ENCODE results near the gene KCTD18.

Gene KCTD18

DNA sequence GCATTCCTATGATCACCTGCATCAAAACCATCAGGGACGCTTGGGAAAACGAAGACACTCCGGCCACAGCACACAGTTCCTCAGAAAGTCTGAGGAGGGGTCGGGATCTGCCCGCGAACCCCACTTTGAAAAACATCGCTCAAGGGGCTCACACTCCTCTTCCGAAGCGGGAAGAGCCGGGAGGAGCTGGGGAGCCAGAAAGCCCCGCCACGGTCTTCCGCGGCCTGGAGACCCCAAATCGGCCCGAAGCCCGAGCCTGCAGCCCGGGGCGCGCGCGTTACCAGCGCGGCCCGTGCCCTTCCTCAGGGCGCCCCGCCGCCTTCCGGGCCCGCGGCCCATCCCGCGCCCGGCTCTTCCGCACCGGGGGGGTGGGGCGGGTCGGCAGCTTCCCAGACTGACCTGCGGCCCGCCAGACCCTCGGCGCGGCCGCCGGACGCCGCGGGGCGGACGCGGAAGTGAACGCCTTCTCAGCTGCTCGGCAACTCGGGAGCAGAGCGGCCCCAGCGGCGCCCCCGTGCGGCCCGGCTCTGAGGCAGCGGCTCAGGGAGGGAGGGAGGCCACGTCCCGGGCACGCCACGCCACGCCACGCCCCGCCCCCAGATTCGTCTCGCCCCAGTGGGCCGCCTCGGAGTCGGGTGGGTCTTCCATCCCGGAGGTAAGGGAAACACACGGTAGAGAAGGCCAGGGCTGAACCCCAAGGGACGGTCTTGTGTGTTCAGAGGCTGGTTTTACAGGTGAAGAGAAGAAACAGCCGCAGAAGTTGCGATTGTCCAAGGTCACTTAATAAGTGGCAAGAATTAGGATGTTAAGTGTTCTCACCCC lies at the start of gene KCTD18:
Gene KCTD18, minus strand, starts transcription at position 457 of the 822 bp plus-strand sequence. CDS start 3,052 bp downstream, outside the sequence.
- DNase-seq (ENCODE audit: low spot score) = peak; percentile 87

- DNase-seq (ENCODE audit: low spot score) = no peak
Measured at GRCh38 chr2:200540793-200541192, 30.9 kb upstream of the KCTD18 start.

DNA sequence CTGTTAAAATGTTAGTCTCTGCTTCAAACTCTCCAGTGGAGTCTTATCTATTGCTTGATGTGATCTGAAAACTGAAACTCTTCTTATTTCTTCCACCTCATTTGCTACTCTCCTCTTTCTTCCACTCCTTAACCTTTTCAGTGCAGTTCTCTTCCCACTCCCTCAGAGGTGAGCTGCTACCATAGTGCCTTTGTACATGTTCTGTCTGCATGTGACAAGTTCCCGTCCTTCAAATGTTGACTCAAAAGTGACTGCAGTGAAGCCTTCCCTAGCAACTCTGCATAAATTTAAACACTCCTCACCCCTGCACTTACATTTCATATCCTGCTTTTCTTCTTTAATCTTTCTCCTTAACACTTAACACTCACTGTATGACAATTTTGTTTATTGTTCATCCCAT lies 28.3 kb upstream of the KCTD18 start:
- no peak for DNase-seq (ENCODE audit: low spot score)

GRCh38 chr2:200534572-200534971 lies 24.7 kb upstream of the KCTD18 start:
- no peak for DNase-seq (ENCODE audit: low spot score)

GRCh38 chr2:200533754-200534153 lies 23.9 kb upstream of the KCTD18 start:
- DNase-seq (ENCODE audit: low spot score) = no peak

DNA sequence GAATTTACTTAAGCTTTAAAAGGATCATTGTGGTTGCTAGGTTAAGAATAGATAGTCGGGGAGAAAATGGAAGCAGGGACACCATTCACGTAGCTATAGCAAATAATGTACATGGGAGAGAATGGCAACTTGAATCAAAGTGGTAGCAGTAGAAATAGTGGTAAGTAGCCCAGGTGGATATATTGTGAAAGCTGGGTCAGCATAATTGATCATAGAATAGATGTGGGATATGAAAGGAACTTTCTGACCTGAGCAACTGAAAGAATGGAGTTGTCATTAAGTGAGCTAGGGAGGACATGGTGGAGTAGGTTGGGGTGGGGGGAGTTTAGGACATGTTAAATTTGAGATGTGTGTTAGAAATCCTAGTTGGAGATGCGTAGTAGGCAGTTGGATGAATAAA lies 18.4 kb upstream of the KCTD18 start:
- DNase-seq (ENCODE audit: low spot score) = no peak

- peak; percentile 95 for DNase-seq (ENCODE audit: low spot score)
Measured at GRCh38 chr2:200525882-200526651, 16.2 kb upstream of the KCTD18 start, which contains the start of gene SGO2. Gene SGO2, plus strand, starts transcription at chr2:200526207. Its CDS starts 6,769 bp downstream, at chr2:200532976.

GRCh38 chr2:200525551-200525881 lies 15.6 kb upstream of the KCTD18 start:
- DNase-seq (ENCODE audit: low spot score) = no peak

GRCh38 chr2:200525066-200525465 lies 15.2 kb upstream of the KCTD18 start:
- DNase-seq (ENCODE audit: low spot score) = no peak

GRCh38 chr2:200523604-200524003 lies 13.7 kb upstream of the KCTD18 start:
- no peak for DNase-seq (ENCODE audit: low spot score)

GRCh38 chr2:200523158-200523557 lies 13.3 kb upstream of the KCTD18 start:
- no peak for DNase-seq (ENCODE audit: low spot score)

DNA sequence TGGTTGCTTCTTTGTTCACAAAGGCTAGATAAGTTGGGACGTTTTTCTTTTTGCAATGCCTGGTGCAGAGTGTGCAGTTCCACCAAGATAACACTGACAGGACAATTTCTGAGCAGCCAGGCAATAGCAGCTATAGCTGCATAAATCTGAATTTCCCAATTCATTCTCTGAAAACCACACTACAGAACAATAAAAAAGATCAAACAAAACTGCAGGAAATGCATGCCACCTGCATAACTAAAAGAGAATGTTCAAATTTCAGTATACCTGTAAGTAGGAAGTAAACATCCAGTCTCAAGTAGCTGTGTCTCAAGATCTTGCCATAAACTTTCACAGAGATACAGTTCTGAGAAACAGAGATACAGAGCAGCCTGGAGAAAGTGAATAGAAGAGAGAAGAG lies 5.3 kb upstream of the KCTD18 start:
- no peak for DNase-seq (ENCODE audit: low spot score)

DNA sequence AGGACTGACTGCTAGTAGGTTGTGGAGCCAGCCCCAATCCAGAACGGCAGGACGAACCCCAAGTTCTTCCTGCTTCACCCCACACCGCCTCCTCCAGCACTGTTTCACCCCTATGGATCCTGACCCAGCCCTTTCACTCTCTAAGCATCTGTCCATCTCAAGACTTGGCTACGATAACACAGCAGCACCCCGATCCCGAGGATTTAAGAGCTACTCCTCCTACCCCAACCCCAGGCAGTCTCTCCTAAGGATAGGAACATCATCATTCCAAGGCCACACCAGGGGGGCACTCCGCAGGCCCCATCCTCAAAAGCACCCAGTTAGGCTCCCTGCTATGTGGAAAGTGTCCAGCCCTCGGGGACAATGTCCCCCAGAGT lies 645 bp downstream of the KCTD18 start:
- DNase-seq (ENCODE audit: low spot score) = peak; percentile 21

DNA sequence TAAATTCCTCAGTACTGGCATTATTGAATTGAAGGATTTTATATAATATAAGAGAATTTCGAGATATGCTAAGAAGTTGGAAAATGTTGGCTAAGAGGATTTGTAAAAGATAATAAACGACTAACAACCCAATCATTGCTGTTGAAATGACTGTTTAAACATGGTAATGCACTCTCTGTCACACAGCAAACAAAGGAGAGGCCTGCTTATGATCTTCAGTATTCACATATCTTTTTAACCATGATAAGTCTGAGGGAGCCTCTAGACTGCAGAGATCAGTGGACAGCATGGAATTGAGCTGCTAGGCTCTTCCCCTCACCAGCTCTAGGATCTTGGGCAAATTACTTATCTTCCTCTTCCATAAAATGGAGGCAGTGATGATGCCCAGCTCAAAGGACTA lies 2.7 kb downstream of the KCTD18 start:
- DNase-seq (ENCODE audit: low spot score) = no peak

GRCh38 chr2:200506679-200507078 lies 3.2 kb downstream of the KCTD18 start:
- DNase-seq (ENCODE audit: low spot score) = no peak

GRCh38 chr2:200502196-200502595 lies 7.7 kb downstream of the KCTD18 start:
- no peak for DNase-seq (ENCODE audit: low spot score)

- DNase-seq (ENCODE audit: low spot score) = no peak
Measured at GRCh38 chr2:200498402-200499162, 11.3 kb downstream of the KCTD18 start.

- DNase-seq (ENCODE audit: low spot score) = no peak
Measured at GRCh38 chr2:200496696-200497095, 13.2 kb downstream of the KCTD18 start.

DNA sequence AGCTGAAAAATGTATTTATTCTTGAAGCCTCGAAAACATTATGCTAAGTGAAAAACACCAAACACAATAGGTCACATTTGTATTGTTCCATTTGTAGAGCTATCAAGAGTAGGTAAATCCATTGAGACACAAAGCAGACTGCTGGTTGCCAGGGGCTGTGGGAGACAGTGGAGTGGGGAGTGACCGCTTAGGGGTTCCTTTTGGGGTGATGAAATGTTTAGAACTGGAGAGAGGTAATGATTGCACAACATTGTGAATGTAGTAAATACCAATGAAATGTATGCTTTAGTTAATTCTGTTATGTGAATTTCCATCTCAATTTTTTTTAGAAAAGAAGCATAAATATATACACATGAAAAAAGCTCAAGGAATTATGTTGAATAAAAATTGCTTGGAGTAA lies 15.8 kb downstream of the KCTD18 start:
- DNase-seq (ENCODE audit: low spot score) = no peak

- DNase-seq (ENCODE audit: low spot score) = no peak
Measured at GRCh38 chr2:200492656-200493055, 17.2 kb downstream of the KCTD18 start.

DNA sequence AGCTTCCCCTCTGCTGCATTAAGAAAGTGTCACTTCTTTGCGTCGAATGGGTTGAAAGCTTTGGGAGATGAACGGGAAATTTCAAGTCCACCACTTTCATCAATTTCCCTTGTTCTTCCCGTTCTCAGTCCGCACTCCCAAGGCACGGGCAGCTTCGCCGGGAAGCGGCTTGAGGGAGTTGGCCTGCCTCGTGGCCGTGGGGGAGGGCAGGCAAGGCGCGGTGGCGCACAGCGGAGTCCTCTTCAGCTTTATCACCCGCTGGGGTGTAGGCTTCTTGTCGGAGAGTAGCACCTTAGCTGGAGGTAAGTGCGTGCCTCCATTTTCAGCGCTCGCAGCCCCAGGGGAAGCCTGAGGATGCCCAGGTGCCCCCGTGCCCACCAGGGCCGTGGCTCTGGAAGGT lies 19.9 kb downstream of the KCTD18 start:
- DNase-seq (ENCODE audit: low spot score) = no peak

DNA sequence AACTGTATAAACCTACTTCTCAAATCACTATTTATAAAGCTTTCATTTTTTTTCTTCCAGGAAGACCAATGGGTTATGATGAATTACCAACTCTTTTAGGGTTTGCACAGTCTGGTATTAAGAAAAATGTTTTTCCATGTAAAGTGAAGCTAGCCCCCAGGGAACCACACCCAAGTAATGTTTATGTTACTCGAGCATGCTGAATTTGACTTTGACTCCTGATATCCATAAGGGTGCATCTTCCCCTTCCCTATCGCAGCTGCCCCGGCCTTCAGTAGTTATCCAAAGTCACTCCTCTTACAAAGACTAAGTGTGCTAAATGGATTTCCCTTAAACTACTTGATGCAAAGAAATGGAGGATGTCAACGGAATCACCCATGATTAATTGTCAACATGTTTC lies 21.7 kb downstream of the KCTD18 start:
- no peak for DNase-seq (ENCODE audit: low spot score)

DNA sequence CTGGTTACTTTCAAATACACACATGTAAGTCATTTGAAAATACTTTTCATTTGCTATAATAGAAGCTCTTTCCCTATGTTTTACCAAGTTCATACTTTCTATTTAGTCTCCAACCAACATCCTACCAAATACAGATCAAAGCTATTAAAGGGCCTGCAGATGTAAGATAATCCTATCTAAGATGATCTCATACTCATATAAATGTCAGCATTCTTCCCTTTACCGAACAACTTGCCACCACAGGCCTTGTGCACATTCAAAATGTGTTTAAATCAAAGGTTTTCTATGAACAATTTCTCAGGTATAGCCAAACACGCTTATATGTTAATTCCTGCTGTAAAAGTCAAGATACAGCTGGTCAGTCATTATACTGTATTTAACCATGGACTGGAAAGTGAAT lies 23.3 kb downstream of the KCTD18 start:
- no peak for DNase-seq (ENCODE audit: low spot score)
